AG09309 (cell line): ENCODE results near the gene CDK6.

ENCODE experiments used
- DNase-seq: peaks from one replicate; pipeline ENCODE4 v3.0.0-alpha.2; 2010; ENCODE audit warnings: low read depth
- H3K4me3 ChIP-seq: 2 replicates; pipeline ENCODE4 v1.5.1; 2011; ENCODE audit warnings: mild to moderate bottlenecking, low read depth, low read length, moderate library complexity; ENCODE audit not compliant: control insufficient read depth
- TF ChIP-seq, protein P1 (sequence below): IDR thresholded peaks from 2 replicates; pipeline ENCODE4 v1.5.1; 2011; ENCODE audit warnings: mild to moderate bottlenecking, low read depth, low read length, inconsistent platforms; ENCODE audit not compliant: insufficient read depth, control insufficient read depth; ENCODE audit errors: missing control alignments

CDK6 gene

GRCh38 chr7:92740700-92741126 lies 95.7 kb downstream of the CDK6 start:
- no peak overlapping the region for H3K4me3 ChIP-seq
- TF ChIP-seq, protein P1, sequence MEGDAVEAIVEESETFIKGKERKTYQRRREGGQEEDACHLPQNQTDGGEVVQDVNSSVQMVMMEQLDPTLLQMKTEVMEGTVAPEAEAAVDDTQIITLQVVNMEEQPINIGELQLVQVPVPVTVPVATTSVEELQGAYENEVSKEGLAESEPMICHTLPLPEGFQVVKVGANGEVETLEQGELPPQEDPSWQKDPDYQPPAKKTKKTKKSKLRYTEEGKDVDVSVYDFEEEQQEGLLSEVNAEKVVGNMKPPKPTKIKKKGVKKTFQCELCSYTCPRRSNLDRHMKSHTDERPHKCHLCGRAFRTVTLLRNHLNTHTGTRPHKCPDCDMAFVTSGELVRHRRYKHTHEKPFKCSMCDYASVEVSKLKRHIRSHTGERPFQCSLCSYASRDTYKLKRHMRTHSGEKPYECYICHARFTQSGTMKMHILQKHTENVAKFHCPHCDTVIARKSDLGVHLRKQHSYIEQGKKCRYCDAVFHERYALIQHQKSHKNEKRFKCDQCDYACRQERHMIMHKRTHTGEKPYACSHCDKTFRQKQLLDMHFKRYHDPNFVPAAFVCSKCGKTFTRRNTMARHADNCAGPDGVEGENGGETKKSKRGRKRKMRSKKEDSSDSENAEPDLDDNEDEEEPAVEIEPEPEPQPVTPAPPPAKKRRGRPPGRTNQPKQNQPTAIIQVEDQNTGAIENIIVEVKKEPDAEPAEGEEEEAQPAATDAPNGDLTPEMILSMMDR: no peak
- no peak for DNase-seq

DNA sequence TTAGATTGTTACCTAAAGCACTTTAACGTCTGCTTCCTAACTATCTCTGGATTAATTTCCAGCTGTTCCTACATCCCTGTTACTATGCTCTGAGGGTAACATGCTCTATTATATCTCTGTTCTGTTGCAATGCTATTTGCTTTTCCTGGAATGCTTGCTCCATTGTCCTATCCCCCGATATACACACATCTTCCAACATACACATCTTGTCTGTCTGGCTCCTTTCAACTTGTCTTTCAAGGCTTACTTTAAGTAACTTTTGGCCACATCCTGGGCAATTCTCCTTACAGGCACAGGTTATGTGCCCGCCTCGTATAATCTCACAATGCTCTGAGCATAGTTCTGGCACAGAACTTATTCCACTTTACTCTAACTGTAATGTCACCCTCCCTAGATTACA lies 96.2 kb downstream of the CDK6 start:
- TF ChIP-seq, protein P1: no peak
- H3K4me3 ChIP-seq: no peak overlapping the region
- no peak for DNase-seq

- TF ChIP-seq, protein P1: no peak
- DNase-seq: no peak
- H3K4me3 ChIP-seq: no peak overlapping the region
These were observed 97.3 kb downstream of the CDK6 start for GRCh38 chr7:92739091-92739490.

DNA sequence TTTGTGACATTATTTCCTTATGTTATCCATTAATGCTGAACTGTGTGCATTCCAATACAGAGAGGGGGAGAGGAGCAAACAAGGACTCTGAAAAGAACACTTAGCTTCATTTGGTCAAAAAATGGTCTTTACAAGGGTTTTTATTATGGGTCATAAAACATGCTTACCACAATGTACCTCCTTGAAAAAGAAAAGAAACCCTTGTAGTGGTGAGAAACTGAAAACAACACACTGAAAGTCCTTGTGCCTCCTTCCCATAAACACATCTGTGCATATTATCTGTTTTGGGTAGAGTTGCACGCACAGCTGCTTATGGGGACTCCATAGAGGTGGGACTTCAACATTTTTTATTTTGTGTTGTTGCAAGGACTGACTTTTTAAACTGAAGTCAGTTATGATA lies 98.7 kb downstream of the CDK6 start:
- no peak for DNase-seq
- TF ChIP-seq, protein P1: no peak
- no peak overlapping the region for H3K4me3 ChIP-seq

- TF ChIP-seq, protein P1: no peak
- DNase-seq: no peak
- H3K4me3 ChIP-seq: no peak overlapping the region
These were observed 99.5 kb downstream of the CDK6 start for GRCh38 chr7:92736870-92737269.

- no peak overlapping the region for H3K4me3 ChIP-seq
- DNase-seq: no peak
- TF ChIP-seq, protein P1: no peak
These were observed 100.7 kb downstream of the CDK6 start for GRCh38 chr7:92735707-92736106.
